GM20431 (cell line): ENCODE results near the gene DDX20.

ENCODE experiments used
- in situ Hi-C: fragments of 300-500 bp; cut with MseI, MboI; formaldehyde crosslinking; loops from one replicate; pipeline ENCODE4 v1.15.0; 2020; ENCODE audit warnings: low sequenced_read_pairs; ENCODE audit not compliant: unreplicated experiment

DDX20 gene

DNA sequence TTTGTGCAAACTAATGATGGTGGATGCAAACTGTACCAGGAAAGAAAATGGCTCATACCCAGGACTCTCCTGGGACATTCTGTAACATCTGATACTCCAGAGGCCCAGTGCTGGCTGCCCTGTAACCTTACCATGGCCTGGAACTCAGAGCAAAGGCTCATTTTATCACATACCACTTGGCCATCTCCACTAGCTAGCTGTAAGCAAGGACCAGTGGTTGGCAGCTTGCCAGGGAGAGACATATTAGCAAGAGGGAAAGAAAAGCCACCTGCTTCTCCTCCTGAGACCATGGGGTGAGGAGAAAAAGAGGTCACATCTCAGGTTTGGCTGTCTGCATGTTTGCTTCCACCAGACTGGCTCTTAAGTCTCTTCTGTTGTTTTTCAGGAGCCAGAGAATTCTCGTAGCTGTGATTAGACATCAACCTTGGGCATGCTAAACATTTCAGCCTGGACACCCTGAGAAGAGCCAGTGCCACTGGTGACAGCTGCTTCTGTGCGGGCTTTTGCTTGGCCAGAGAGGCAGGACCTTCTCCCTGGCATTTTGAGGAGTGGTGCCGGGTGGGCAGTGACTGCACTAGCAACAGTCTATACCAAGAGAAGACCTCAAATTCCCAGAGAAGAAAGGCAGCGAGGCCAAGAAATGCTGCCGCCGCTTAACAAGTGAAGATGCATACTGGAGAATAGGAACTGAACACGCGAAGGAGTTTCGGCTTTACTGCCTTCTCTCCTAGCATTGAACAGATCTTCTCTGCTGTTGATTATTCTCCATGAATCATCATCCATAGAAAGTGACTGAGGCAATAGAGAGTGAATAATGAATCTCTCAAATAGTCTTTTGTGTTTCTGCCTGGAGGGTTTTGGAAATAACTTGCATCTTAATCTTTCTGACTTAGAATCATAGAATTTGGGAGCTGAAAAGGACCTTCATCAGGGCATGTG, 9.8 kb upstream of the DDX20 start:
- in situ Hi-C loops = loop anchor here (10.0 kb wide), 1 partner anchor 251 kb away; no protein-coding TSS in a partner anchor

DNA sequence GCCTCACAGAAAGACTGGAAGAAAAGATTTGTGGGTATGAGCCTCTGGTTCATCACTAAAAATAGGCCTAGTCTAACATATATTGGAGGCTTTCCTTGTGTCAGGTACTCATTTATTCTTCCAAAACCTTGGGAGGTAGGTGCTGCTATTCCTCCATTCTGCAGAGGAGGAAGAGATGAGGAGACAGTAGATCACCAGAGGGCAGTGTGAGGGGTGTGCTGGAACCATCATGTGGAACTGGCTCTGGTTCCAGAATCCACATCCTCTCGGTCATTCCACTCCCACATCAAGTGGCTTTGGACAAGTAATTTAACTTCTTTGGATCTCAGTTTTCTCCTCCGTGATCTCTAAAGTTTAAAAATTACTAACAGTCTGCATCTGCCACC, 9.1 kb upstream of the DDX20 start:
- in situ Hi-C loops = loop anchor here (10.0 kb wide), 1 partner anchor 252 kb away; no protein-coding TSS in a partner anchor

DNA sequence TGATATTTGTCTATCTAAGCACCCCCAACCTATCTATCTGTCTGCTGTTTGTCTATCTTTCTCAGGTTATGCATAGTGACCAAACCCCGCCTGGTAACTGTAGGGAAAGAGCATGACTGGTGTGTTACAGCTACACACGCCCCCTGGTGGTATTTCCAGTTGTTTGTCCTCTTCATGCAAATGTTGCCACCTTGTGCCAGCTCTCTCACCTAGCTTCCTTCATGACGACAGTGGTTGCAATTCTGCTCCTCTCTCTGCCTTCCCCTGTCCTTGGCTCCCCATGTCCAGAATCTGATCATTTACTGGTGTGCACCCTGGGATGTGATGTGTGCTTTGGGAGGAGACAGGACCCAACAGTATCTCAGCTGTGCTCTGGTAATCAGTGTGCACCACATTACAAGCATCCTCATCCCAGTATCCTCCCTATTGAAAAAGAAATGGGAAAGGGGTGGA, 8.4 kb upstream of the DDX20 start:
- in situ Hi-C loops = loop anchor here (10.0 kb wide), 1 partner anchor 253 kb away; no protein-coding TSS in a partner anchor

DNA sequence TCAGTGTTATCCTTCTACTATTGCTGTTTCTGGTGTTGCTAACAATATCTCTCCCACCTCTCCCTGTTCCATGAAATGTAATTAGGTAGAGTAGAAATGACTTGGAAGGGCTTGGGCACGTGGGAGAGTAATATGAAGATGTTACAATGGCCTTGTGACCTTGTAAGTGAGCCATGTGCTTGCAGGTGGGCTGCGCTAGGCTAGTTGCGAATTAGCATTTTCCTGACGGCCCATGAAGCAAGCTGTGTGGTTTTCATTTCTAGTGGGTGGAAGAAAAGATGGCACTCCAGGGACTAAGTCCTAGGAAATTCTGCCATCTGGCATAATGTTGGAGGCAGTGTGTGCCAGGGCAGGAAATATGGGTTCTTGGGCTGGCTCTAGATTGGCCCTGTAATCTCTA, 7.8 kb upstream of the DDX20 start:
- in situ Hi-C loops = loop anchor here (10.0 kb wide), 1 partner anchor 253 kb away; no protein-coding TSS in a partner anchor

DNA sequence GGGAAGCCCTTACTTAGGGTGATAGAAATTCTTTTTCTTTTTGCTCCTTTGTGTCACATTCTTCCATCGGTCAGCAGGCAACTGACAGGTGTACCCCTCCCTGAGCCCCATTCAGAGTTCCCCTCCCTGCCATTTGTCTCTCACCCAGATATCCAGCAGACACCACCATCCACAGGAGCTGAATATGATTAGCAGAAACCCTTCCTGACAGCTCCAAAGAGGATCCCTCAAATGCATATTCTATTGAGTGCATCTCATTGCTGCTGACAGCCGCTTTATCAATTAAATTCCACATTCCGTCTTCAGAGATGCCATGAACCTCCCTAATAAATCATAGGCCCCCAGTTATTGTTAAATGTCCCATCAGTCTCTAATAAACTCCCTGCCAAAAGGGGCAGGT, 6.1 kb upstream of the DDX20 start:
- in situ Hi-C loops = loop anchor here (10.0 kb wide), 1 partner anchor 255 kb away; no protein-coding TSS in a partner anchor

DNA sequence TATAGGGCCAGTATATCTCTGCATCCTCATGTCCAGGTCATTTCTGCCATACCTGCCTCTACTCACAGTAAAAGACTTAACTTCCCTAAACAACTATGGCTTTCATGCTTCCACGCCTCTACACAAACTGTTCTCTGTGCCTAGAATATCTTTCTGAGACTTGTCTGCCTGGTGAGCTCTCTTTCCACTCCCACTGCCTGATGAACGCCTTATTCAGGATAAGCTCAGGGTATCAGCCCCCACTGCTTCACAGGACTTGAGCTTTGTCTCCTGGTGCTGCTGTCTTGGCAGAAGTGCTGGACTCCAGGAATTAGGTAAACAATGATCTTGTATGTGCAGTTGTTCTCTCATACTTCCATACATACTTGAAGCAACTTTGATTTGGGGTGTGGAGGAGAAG, 4.8 kb upstream of the DDX20 start:
- in situ Hi-C loops = no loop called here

DNA sequence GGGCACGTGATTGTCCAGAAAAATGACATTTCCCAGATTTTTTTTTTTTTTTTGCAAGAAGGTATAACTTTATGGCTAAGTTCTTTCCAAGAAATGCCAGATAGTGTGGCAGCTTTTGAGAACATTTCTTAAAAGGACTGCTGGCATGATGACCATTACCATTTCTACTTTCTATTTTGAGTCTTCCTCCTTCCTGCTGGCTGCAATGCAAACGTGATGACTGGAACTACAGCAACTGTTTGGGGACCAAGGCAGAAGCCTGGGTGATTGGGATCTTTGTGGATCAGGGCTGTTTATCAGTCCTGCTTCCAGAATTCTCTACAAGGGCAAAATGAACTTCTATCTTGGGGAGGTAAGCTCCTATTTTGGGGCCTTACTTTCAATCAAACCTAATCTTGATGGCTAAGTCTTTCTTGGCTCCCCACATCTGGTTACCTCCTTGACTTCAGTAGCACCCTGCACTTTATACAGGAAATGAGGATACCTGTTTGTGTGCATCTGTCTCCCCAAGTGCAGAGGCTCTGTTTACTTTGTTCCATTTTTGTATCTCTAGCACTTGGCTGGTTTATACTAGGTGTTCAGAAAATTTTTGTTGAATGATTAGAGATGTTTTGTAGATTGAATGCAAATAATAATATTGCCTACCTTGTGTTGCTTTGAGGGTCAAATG, 3.7 kb upstream of the DDX20 start:
- in situ Hi-C loops = no loop called here

DNA sequence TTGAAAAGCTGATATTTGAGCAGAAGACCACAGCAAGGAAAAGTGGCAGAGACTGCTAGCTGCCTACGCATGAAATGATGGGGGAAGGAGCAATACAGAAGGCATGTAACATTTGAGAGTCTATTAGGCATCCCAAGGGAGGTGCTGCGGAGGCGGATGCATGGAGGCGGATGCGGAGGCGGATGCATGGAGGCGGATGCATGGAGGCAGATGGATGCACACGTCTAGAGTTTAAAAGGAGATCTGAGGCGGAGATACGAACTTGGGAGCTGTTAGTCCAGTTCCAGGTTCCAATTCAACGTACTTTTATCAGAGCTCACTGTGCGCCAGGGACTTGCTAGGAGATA, 744 bp upstream of the DDX20 start:
- in situ Hi-C loops = no loop called here

DNA sequence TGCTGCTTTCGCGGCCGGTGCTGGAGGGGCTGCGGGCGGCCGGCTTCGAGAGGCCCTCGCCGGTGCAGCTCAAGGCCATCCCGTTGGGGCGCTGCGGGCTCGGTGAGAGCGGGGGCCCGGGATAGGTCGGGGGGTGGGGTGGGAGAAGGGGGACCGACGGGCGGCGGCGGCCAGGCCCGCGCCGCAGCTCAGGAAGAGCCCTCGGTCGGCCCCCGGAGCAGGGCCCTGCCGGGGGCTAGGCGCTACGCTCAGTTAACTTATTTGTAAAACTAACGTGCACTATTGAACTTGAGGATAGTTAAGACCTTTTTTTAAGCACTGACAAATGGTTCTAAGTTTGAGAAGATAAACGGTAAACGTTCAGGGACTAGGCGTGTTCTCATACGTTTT, 418 bp downstream of the DDX20 start:
- in situ Hi-C loops = no loop called here

DNA sequence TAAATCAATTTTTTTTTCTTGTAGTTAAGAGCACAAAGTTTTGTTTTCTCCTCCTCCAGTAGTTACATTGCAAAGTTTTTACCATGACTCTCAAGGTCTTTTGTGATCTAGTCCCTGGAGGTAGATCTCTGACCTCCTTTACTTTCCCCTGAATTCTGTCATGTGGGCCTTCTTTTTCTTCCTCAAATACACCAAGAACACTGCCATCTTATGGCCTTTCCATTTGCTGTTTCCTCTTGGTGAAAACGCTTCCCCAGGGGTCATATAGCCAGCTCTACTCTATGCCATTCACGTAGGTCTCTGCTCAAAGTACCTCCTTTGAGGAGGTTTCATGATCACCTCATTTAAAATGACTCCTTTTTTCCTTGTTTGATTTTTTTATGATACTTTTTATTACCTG, 2.7 kb downstream of the DDX20 start:
- in situ Hi-C loops = no loop called here

DNA sequence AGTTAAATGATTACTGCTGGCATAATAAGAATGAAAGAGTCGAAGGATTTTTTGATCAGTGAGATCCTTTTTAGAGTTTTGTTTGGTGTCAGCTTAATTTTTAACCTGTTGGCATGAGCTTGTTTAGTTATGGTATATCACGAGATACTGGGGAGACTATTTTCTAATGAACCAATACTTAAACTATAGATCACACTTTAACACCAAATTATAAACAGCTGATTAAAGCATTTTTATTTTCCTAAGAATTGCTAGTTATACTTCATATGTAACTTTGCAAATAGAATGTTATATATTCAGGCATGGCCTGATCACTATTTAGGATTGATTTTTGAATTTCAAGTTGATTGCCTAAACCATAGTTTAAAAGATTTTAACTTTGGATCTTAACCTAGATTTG, 6.0 kb downstream of the DDX20 start:
- in situ Hi-C loops = no loop called here

DNA sequence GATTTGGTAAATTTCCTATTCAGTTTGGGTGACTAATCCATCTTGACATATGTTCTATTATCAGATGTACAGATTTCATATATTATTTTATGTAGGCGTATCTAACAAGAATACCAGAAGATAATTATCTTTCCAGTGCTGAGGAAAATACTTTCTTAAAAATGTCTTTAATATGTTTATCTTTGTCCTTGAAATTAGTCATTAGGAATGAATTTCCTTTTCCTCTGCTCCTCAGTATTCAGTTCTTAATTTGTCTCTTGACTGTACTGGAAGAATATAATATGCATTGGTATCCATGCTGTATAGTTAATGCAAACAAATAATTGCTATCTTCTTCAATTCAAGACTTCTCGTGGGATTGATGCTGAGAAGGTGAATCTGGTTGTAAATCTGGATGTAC, 6.6 kb downstream of the DDX20 start:
- in situ Hi-C loops = no loop called here

DNA sequence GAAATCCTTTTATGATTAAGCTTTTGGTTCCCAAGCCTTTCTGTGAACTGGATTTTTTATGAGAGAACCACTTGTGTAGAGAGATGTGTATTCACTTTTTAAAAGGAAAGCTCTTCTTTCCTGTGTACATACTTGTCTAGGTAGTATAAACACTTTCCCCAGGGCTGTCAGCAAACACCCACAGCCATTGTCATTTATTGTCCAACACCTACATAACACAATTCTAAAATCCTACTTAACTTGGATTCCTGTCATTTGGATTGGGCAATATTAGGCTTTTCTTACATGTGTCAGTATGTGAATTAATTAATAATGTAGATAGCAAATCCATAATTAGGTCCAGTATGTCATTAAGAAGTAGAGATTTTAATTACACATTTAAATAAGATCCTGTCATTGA, 12.3 kb downstream of the DDX20 start:
- in situ Hi-C loops = no loop called here

DNA sequence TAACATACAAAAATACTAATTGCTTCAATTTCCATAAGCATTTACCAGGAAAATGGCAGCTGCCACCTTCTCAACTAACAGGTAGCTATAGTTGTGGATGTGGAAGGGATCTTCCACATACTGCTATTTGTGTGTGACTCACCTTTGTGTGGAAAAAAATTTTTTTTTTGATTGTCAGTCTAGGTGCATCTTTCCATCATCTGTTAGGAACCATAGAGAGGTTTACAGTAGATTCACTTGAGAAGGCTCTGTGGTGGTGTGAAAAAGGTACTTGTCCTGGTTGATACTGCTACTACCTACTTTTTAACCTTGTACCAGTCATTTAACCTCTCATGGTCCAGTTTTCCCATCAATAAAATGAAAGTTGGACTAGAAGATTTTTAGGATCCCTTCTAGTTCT, 12.9 kb downstream of the DDX20 start:
- in situ Hi-C loops = no loop called here

DNA sequence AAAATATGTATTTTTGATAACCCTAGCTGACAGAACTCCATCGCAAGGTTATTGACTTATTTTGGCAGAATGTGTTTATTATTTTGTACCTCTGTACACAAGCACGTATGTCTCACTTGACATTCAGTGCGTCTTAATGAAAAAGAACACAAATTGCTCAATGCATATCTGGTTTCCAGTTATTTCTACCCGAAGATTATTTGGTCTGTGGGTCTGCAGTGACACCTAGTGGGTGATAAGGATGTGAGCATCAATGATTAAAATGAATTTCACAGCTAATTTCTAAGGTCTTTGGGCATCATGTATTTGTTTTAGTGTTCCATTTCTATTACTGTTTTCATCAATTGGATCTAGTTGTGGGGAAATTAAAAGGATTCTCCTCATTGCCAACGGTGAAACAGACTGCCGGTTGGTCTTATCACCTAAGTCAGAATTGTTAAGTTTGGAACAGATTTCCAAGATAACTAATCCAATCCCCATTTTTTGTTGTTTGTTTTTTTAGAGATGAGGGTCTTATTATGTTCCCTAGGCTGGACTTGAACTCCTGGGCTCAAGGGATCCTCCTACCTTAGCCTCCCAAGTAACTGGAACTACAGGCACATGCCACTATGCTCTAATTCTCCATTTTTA, 13.9 kb downstream of the DDX20 start:
- in situ Hi-C loops = no loop called here

DNA sequence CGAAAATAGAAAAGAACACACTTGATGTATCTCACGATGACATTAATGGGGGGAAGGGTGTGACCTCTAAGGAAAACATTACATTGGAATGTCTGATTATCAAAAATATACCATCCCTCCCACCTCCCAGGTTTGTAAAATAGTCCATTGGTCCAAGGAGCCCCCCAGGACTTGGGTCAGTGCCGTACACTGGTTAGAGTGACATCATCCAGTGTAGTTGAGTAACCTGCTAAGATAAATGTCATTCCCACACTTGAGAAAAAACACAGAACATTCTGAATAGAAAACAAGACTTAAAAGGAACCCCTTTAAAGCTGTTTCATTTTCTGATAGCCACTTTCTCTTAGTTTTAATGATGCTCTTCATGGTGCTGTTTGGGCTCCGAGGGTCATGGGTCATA, 15.2 kb downstream of the DDX20 start:
- in situ Hi-C loops = no loop called here

DNA sequence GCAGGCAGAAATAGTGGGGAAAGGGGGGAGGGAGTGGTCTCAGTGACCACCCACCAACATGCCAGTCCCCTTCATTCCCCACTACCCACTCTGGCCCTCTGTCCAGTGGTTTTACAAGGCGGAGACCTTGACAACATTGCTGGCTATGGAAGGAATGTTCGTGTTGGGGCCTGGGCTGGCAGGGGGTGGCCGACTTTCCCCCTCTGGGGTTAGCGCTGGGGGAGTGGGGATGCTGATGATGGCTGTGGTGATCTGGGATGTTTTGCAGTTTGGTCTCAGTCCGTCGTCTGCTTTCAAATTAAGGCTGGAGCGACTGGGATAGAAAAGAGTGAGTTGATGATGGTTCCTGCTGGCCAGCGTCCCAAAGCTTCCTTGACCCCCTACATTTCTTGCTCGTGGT, 20.3 kb downstream of the DDX20 start:
- in situ Hi-C loops = no loop called here

DNA sequence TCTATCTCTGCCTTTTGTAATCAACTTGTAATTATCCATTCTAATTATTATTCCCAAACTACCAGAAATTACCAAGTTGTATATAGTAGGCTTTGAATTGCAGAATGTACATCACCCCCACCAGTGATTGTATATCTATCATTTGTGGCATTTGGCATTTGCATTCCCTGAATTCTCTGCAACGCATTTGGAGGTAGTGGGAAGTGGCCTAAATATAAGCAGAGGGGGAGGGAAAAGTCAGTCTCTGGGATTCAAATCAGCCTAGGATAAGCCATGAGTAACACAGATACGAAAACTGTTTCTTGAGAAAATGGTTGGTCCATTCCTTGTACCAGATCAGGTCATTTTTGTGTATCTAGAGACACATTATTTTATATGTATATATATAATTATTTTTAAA, 20.7 kb downstream of the DDX20 start:
- in situ Hi-C loops = no loop called here

DNA sequence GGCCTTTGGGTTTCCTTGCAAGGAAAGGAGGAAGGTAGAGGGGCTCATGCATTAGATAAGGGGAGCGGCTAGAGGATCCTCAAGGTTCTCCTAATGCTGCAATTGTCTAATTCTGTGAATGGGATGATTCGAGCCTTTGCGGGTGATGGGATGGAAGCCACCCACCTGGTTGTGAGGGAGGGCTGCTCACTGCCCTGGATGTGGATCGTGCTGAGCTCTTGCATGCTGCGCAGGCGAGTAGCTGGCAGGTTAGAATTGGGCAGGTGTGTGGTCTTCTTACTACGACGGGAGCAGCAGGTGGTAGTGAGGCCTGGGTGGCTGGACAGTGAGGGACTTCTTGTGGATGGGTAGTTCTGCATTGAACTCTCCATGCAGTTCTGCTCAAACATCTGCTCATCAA, 21.2 kb downstream of the DDX20 start:
- in situ Hi-C loops = no loop called here

DNA sequence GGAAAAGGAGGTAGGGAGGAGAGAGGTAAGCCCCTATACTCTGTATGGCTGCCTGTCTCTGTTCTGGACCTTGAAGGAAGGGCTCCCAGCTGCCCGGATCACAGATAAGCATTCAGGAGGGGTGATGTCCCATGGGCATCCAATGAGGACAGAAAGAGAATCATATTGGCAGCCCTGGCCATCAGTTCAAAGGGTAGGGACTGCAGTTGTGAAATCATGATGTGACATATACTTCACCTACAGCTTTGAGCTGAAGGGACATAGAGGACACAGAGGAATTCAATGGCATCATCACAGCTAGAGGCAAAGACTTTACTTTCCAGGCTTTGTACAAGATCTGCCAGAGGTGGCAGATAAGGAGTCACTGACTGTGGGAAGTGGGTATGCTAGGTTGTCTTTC, 21.6 kb downstream of the DDX20 start:
- in situ Hi-C loops = no loop called here

DNA sequence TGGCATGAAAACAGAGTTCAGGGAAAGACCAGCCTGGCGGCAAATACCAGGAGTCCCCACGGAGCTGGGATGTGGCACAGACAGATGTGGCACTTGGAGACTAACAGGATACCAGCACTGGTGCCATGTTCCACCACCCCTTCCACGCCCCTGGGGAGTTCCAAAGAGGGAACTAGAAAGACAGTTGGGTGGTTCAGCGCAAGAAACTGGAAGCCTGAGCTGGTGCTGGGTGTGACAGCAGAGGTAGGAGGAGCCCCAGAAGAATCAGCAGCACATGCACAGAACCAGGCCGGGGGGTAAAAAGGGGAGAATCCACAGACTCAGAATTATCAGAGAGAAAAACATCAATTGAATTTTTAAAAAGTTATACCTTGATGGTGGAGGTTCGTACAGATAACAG, 22.4 kb downstream of the DDX20 start:
- in situ Hi-C loops = no loop called here
